GM18499 (cell line): ENCODE measurements around the gene TRPM5.

Experiments
- ATAC-seq: cut with Tn5 transposase; IDR thresholded peaks from one replicate; pipeline ENCODE4 v1.9.1; 2021; ENCODE audit warnings: moderate number of reproducible peaks; ENCODE audit not compliant: insufficient read depth, unreplicated experiment

TRPM5 gene

GRCh38 chr11:2409611-2410468, 34.5 kb downstream of the TRPM5 start:
- no peak for ATAC-seq

- no peak for ATAC-seq
Observed at GRCh38 chr11:2409126-2409525, 35.2 kb downstream of the TRPM5 start.

DNA sequence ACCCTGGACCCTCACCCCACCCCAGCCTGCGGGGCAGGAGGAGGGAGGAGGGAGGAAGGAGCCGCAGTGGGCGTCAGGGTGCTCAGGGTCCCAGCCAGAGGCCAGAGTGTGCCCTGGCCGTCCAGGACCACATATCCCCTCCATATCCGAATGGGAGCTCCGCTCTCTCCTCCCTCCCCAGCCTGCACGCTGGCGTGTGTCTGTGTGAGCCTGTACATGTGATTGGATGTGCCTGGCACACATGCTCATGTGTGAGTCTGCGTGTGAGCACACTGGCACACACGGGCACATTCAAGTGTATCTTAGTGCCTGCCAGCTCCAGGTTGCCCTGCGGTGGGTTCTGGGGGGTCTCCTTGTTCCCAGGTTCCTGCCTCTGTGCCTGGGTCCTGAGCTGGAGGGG, 35.6 kb downstream of the TRPM5 start:
- no peak for ATAC-seq

GRCh38 chr11:2406878-2407410, 37.4 kb downstream of the TRPM5 start:
- ATAC-seq: no peak

DNA sequence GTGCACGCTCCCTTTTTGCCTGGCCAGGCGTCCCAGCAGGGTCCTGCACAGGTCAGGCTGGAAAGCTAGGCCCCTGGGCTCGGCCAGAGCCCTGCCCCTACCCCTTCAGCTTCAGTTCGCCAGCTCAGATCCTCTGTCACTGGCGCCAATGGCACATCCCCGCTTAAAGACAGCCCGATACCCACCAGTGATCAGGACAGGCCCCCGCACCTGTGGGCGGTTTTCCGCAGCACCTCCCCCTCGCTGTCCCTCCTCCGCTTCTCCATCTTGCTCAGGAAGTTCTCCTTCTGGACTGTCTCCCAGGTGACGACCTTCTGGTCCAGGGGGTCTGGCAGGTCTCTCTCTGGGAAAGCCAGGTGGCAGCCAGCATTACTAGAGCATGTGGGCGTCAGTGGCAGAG, 37.9 kb downstream of the TRPM5 start:
- ATAC-seq: no peak

DNA sequence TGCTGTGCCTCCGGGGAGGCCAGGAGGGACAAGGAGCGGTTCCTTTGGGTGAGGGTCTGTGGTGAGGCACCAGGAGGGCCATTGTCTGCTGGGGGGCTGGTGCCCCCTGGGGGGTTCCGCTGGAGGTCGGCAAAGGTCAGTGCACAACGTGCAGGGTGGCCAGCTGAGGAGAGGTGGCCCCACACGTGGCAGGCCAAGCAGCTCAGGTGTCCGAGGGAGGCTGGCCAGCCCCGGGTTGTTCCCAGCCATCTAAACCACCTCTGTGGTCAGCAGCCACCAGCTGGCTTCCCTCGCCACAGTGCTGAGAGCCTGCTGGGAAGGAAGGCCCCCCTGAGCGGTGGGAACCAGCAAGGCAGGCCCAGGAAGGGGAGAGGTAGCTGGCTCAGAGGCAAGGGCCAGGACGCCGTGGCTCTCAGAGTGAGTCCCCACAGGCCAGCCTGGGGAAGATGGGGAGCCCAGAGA, 39.5 kb downstream of the TRPM5 start:
- ATAC-seq: no peak

DNA sequence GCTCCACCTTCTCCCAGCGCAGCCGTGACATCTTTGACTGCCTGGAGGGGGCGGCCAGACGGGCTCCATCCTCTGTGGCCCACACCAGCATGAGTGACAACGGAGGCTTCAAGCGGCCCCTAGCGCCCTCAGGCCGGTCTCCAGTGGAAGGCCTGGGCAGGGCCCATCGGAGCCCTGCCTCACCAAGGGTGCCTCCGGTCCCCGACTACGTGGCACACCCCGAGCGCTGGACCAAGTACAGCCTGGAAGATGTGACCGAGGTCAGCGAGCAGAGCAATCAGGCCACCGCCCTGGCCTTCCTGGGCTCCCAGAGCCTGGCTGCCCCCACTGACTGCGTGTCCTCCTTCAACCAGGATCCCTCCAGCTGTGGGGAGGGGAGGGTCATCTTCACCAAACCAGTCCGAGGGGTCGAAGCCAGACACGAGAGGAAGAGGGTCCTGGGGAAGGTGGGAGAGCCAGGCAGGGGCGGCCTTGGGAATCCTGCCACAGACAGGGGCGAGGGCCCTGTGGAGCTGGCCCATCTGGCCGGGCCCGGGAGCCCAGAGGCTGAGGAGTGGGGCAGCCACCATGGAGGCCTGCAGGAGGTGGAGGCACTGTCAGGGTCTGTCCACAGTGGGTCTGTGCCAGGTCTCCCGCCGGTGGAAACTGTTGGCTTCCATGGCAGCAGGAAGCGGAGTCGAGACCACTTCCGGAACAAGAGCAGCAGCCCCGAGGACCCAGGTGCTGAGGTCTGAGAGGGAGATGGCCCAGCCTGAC, 41.2 kb downstream of the TRPM5 start:
- no peak for ATAC-seq

- ATAC-seq: no peak
Observed at GRCh38 chr11:2402106-2402505, 42.2 kb downstream of the TRPM5 start.

- ATAC-seq: no peak
Observed at GRCh38 chr11:2401436-2401984, 42.8 kb downstream of the TRPM5 start.

DNA sequence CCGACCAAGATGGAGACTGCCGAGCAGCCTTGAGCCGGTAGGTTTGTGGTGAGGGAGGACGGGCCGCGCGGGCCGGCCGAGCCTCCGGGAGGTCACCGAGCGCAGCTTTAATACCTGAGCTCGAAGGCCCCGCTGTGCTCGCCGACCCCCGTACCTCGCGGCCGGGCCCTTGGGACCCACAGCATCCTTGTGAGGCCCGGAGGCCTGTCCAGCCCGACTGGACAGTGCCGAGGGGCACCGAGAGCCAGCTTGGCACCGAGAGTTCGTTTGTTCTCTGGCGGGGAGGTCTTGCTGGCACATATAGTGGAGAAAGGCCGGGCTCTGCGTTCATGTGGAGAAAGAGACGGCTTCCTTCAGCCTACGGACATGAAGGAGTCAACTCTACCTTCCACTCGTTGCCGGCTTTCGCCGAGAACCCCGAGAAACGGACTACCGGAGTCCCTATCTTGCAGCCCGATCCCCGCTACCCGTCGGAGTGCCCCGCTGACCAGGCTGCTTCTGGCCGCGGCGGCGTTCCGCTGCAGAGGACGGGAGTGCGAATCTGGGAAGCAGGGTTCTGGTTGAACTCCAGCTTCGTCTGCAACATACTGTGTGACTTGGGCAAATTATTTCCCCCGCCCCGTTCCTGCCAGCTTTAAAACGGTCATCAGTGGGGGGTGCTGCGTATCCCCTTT, 43.4 kb downstream of the TRPM5 start:
- no peak for ATAC-seq

- ATAC-seq: peak; percentile 66
Observed at GRCh38 chr11:2400069-2400761, 44.1 kb downstream of the TRPM5 start, which contains the start of gene TSSC4. TSSC4 (plus strand) TSS chr11:2400750; CDS start chr11:2402634, 1,884 bp downstream.

GRCh38 chr11:2399488-2400068, 44.7 kb downstream of the TRPM5 start:
- peak; percentile 4 for ATAC-seq

DNA sequence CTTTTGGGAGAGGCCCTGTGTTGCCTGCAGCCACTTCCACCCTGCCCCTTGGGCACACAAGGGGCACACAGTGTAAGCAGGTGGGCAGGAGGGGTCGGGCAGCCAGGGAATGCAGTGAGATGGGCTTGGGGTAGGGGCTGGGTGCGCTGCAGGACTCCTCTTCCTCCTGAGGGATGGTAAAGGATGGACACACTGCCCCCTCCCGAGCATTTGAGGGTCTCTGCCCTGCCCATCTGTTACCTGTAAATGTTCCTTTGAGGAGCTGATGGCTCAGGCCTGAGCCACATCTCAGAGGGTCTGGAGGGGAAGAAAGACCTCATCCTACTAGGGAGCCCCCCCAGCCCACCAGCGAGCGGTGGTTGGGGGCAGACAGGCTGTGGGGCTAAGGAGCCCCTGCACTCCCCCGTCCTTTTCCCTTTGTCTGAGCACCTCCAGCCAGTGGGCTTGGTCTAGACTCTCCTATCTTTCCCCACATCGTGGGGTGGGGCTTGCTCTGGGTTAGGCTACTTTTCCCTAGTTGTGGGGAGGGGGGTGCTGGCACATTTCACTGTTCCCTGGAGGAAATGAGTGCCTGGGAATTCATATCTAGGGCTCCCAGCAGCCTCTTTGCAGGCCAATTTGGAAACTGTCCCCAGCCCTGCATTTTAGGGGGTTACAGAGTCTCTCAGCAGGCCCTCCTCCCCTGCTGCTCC, 45.5 kb downstream of the TRPM5 start:
- ATAC-seq: no peak

DNA sequence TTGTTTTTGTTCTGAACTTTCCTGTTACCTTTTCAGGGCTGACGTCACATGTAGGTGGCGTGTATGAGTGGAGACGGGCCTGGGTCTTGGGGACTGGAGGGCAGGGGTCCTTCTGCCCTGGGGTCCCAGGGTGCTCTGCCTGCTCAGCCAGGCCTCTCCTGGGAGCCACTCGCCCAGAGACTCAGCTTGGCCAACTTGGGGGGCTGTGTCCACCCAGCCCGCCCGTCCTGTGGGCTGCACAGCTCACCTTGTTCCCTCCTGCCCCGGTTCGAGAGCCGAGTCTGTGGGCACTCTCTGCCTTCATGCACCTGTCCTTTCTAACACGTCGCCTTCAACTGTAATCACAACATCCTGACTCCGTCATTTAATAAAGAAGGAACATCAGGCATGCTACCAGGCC, 47.3 kb downstream of the TRPM5 start:
- ATAC-seq: no peak

DNA sequence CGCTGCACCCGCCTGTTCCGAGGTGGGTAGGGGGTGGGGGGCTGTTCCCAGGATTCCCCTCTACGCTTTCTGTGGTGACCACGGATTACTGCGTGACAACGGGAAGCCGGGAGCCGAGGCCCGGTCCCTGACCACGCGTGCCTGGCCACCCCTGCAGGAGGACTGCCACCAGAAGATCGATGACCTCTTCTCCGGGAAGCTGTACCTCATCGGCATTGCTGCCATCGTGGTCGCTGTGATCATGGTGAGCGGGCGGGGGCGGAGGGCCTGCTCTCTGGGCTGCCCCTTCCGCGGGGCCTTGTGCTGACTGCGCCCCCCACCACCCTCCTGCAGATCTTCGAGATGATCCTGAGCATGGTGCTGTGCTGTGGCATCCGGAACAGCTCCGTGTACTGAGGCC, 47.8 kb downstream of the TRPM5 start:
- ATAC-seq: no peak

- ATAC-seq: no peak
Observed at GRCh38 chr11:2395856-2396255, 48.5 kb downstream of the TRPM5 start.

DNA sequence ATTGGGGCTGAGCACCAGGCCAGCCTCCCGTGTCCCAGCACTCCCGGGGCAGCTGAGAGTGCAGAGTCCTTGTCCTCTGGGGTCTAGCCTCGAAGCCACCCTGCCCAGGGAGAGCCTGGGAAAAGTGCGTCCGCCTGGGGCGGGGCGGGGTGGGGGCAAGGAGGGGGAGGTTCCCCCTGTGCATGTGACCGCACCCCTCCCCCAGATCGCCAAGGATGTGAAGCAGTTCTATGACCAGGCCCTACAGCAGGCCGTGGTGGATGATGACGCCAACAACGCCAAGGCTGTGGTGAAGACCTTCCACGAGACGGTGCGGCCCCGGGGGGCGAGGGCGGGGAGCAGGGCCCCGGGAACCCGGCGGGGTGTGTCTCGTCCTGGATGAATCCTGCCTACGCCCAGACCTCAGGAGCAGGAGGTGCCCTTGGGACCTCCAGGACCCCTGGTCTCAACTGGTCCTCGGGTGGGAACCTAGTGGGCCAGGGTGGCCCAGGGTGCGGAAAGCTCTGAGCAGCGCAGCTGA, 49.0 kb downstream of the TRPM5 start:
- ATAC-seq: no peak

DNA sequence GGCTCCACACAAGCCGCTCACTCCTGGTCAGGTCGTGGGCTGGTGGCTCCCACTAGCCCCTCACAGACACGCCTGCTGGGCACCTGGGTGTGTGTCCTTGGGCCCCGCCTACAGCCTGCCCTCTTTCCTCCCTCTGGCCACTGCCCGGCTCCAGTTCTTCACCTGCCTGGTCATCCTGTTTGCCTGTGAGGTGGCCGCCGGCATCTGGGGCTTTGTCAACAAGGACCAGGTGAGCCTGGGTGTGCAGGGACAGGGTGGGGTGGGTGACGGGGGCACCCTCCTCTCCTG, 49.6 kb downstream of the TRPM5 start:
- ATAC-seq: no peak
